Epithelial cell of alveolus of lung (primary cell): ENCODE results near the gene CYP4F12. TPM values are rescaled to one million over a fixed set of nuclear protein-coding genes. Genes with fewer than 3 reads are reported as not detected.

Source experiments
- total RNA-seq: library from RNA; depleted of rRNA; stranded (reverse); fragments of >200 nt; gene quantifications from 2 replicates; pipeline ENCODE4 v1.2.1, GENCODE V29; 2015

The CYP4F12 gene, protein sequence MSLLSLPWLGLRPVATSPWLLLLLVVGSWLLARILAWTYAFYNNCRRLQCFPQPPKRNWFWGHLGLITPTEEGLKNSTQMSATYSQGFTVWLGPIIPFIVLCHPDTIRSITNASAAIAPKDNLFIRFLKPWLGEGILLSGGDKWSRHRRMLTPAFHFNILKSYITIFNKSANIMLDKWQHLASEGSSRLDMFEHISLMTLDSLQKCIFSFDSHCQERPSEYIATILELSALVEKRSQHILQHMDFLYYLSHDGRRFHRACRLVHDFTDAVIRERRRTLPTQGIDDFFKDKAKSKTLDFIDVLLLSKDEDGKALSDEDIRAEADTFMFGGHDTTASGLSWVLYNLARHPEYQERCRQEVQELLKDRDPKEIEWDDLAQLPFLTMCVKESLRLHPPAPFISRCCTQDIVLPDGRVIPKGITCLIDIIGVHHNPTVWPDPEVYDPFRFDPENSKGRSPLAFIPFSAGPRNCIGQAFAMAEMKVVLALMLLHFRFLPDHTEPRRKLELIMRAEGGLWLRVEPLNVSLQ
- total RNA-seq: not detected in 2 replicates

DNA sequence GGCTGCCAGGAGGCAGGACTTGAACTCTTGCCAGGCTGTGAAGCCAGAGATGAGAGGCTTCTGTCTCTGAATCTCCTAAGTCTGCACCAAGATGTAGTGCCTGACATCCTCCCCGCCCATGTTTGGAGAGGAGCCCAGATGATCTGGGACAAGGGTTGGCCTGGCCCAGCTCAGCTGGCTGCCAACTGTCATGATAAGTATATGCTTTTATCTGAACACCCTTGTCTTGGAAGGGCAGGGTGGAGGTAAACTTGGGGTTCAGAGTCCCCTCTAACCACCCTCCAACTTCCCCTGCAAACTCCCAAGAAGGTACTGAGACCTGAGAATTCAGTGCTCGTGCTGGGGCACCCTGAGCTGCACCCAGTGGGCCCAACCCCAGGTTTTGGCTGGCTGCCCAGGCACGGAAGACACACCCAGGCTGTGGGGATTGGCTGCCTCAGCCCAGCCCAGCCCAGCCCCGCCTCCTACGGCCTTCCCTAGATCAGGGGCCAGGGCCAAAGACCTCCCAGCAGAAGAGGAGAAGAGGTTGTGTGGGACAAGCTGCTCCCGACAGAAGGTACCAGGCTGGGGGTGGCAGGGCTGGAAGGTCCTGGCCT is at the start of gene CYP4F12:
CYP4F12 (plus strand) TSS at position 508 of the 596 bp plus-strand sequence. CDS start 443 bp downstream, outside the sequence.

DNA sequence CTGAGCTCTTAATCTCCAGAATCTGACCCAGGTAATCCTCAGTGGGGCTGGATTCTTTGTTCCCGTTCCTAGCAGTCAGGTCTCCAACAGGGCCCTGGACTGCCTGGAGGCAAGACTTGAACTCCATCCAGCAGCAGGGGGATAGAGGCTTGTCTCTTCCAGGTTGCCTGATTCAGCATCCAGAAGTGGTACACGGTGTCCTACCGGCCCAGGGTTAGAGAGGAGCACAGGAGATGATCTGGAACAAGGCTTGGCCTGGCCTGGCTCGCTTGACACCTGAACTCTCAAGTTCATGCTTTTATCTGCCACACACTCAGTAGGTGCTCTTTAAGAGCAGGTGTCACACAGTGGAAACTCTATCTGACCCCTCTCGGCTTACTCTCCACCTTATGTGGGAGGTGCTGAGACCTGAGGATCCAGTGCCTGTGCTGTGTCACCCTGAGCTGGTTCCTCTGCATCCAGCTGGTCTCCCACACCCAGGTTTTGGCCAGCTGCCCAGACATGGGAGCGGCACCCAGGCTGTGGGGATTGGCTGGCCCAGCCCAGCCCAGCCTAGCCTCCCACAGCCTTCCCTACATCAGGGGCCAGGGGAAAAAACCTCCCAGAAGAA is 32.5 kb upstream of the CYP4F12 start, which contains the start of gene CYP4F3:
CYP4F3 (plus strand) TSS at position 604 of the 610 bp plus-strand sequence. CDS start 519 bp downstream, outside the sequence.

DNA sequence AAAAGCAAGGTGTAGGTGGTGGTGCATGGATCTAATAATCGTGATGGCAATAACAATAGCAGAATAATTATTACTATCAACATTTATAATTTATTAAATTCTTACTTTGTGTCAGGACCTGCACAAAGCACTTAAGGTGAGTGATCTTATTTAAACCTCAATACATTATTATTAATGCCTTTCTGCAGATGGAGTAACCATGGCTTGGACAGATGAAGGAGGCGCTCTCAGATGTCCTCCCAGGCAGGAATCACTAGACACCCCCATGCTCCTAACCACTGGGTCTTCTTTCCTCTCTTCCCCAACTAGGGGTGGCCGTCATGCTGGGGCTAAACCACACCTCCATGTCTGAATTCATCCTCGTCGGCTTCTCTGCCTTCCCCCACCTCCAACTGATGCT is 54.8 kb downstream of the CYP4F12 start, which contains the start of gene OR10H2:
OR10H2 (plus strand) TSS at position 301 of the 400 bp plus-strand sequence; CDS start at position 321, 20 bp downstream.

GRCh38 chr19:15737722-15738121 is 64.8 kb downstream of the CYP4F12 start, which contains the start of gene OR10H3:
Gene OR10H3 (plus strand): TSS chr19:15737985. CDS start chr19:15741393, 3,408 bp downstream.

Other genes with a start within 250 kb of the CYP4F12 start
- 34.4 and 37.8 TPM in 2 replicates for gene WIZ, start 223.1 kb upstream of the CYP4F12 start, total RNA-seq
- gene RASAL3, start 208.5 kb upstream of the CYP4F12 start, total RNA-seq: 0.32 and 0.52 TPM in 2 replicates
- gene PGLYRP2, start 193.6 kb upstream of the CYP4F12 start, total RNA-seq: not detected in 2 replicates
- not detected in 2 replicates for gene CYP4F22, start 164.6 kb upstream of the CYP4F12 start, total RNA-seq
- not detected in 2 replicates for gene CYP4F8, start 57.9 kb upstream of the CYP4F12 start, total RNA-seq
- 0.13 TPM in 1 of 2 replicates, not detected in the other for gene CYP4F3, start 32.2 kb upstream of the CYP4F12 start, total RNA-seq
- not detected in 2 replicates for gene OR10H2, start 54.9 kb downstream of the CYP4F12 start, total RNA-seq
- not detected in 2 replicates for gene OR10H3, start 64.9 kb downstream of the CYP4F12 start, total RNA-seq
- gene OR10H5, start 114.6 kb downstream of the CYP4F12 start, total RNA-seq: not detected in 2 replicates
- not detected in 2 replicates for gene OR10H1, start 142.6 kb downstream of the CYP4F12 start, total RNA-seq
- gene CYP4F2, start 225.0 kb downstream of the CYP4F12 start, total RNA-seq: not detected in 2 replicates